ENCODE results near the gene KLF3.
A peak's percentile ranks its signal among the peaks of the same experiment; 100 is the strongest.
"Not testable (repeated sequence)": the region's sequence is repeated elsewhere in the genome, so short reads cannot be mapped to it uniquely, and the experiment has no call there.

The KLF3 gene

DNA sequence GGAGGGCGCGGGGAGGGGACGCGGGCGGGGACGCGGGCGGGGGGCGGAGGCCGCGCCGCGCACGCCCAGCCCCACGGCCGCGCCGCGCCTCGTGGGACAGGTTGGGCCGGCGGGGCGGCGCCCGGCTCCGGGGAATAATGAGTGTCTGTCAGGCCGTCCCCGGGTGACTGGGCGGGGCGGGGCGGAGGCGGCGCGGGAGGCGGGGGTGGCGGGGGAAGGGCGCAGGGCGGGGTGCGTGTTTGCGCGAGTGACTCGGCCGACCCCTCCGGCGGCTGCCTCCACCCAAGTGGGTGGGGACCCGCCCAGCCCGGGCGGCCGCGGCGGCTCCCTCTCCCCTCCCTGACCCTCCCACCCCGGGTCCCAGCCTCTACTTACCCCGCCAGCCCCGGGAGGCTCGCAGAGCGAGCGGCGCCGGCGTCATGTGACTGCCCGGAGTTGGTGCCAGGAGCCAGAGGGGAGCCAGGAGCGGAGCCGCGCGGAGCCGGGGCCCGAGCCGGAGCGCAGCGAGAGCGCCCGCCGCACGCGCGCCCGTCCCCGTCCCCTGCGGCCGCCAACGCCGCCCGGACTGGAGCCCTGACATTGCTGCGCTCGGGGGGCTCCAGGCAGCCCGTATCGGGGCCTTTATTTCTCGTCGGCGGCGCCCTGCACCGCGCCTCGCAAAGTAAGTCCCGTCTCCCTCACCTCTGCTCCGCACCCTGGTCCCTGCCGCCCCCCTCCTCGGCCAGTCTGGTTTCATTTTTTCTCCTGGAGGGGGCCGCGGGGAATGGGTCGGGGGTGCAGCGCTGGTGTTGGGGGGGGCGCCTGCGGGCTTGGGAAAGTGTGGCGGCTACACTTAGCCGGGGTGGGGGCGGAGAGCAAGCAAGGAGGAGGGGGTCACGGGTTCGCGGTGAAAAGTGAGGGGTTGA lies at the start of gene KLF3:
Gene KLF3, plus strand, starts transcription at position 399 of the 905 bp plus-strand sequence. CDS start 16,427 bp downstream, outside the sequence.
- H3K27ac ChIP-seq: peak within 1 kb of the TSS; percentile 92 to 100 (median 99)
- peak within 1 kb of the TSS; percentile 77 to 98 (median 89) for H3K4me3 ChIP-seq

DNA sequence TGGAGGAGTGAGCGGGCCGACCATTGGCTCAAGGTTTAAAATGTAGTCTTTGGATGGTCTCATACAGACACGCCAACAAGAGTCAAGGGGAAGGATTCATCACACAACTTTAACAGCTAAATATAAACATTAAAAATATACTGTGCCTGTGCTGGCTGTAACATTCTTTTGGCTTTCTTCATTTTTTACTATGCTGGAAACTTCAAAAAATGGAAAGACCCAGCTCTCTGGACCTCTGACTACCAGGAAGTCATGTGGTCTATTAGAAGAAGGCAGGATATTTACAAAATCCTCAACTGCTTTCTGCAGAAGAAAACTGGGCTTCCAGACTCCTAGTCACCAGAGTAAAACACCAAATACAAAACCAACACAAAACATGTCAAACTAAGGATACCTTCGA lies 49.8 kb upstream of the KLF3 start:
- Histone ChIP-seq H3K27ac (peak overlapping the region in 3 of 21 experiments; percentile 4 to 42 (median 25)), H3K4me3 (no peak overlapping the region)

DNA sequence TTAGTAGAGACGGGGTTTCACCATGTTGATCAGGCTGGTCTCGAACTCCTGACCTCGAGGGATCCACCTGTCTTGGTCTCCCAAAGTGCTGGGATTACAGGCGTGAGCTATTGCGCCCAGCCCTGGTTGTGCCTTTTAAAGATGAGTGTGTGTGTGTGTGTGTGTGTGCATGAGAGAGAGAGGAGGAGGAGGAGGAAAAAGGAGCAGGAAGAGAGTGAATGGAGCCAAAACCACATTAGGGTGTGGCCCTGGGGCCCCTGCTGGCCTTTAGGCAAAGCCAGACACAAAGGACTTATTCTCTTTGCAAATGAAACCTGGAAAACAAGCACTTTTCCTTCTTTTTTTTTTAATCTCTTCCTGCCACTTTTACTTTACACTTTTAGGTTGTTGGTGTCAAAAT lies 48.2 kb upstream of the KLF3 start:
- Histone ChIP-seq H3K27ac (no peak overlapping the region), H3K4me3 (no peak overlapping the region)

DNA sequence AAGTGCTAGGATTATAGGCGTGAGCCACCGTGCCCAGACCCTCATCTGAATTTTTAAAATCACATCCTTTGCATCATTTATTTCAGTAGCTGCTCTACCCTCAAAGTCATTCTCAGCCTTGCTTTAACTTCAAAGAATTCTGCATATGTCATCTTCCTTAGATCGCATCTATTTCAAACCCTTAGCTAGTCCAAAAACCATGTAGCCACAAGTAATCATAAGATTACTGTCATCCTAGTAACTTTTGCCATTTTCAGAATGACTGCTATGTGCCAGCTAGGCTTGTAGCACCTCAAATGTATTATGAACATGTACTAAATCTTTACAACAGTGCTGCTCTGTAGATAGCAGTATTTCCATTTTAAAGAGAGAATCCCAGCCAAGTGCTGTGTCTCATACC lies 45.5 kb upstream of the KLF3 start:
- Histone ChIP-seq H3K4me3 (no peak overlapping the region), H3K27ac (no peak overlapping the region)

DNA sequence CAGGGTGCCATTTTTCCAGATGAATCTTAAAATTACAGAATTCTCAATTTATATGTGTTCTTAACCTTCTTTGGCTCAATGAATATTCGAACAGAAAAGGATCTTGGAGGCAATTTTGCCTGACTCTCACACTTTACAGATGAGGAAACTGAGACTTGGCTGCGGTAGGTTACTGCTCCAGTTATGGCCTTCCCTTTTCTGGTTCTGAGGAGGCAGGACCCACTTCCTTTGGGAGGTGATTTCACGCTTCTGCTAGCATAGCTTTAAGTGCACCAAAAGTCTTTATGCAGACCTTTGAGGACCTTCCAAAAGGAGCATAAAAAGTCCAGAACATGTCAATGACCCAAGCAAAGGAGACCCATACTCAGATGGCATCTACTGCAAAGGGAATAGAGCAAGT lies 44.7 kb upstream of the KLF3 start:
- Histone ChIP-seq H3K4me3 (no peak overlapping the region), H3K27ac (no peak overlapping the region)

DNA sequence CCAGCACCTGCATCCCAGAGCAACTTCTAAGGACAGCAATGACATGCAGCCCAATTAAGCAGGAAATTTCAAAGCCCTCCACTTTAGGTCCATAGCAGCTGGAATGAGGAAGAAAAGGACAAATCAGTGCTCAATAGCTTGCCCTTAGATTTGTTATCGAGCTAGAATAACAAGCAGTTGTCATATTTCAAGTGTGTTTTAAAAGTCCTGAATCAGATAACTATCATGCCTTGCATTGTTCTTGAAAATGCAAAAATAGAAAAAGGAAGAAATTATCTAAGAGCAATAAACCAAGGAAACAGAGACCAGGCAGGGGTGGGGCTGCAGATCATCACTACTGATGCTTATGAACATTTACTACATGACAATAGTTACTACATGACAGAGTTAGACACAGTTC lies 43.9 kb upstream of the KLF3 start:
- Histone ChIP-seq H3K4me3 (no peak overlapping the region), H3K27ac (peak overlapping the region in 4 of 21 experiments; percentile 21 to 71 (median 39))

DNA sequence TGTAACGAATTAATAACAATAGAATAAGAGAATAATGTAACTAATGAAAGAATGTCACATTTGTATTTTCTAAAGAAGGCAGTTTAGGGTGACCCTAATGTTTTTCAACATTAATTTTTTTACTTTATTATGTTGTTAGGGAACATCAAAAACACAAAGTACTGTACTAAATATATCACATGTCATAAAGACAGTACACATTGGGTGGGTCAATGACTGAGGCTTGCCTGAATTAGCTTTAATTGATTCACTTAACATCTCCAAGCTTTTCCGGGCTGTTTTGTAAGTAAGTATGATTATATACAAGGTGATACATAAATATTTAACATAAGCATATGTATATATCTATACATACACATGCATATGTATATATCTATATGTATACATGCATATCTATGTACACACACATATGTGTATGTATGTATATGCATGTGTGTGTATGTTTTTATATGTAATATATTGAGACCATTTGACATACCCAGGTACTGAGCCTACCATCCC lies 43.4 kb upstream of the KLF3 start:
- Histone ChIP-seq H3K27ac (peak overlapping the region in 7 of 21 experiments; percentile 2 to 71 (median 36)), H3K4me3 (no peak overlapping the region)

DNA sequence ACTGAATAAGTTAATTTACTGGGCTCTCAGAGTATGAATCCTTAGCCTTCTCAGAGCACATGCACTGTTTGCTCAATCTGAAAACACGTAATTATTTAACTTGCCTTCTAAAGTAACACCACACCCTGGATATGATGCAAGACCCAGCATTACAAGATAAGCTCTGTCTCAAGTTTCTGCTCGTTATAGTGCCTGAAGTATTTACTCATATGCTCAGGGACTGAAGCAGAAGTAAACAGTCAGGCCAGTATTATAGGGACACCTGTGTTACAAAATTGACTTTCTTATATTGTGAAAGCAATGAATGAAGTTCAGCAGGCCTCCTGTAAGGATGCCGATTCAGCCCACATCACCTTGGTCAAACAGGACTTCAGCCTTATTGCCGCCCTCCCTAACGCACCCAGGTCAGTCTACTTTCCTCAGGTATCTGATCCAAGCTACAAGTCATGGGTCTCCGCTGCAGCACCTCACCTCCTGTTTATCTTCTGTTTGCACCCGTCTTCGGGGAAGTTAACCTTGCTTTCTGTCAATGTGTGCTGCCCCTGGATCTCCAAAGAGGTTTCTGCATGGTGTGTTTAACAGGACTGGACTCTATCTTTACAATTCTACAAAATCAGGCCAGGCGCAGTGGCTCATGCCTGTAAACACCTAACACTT lies 42.8 kb upstream of the KLF3 start:
- Histone ChIP-seq H3K4me3 (no peak overlapping the region), H3K27ac (peak overlapping the region in 16 of 21 experiments; percentile 22 to 71 (median 55))

DNA sequence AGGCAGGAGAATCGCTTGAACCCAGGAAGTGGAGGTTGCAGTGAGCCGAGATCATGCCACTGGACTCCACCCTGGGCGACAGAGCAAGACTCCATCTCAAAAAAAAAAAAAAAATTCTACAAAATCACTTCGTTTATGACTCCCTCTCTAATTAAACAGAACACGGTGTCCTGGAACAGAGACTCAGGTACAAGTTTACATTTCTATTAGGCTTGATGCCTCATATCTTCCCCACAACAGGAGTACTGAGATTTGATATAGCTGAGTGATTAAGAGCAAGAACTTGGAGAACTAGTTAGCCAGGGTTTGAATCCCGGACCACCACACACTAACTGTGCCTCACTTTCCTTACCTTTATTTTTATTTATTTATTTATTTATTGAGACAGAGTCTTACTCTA lies 42.2 kb upstream of the KLF3 start:
- Histone ChIP-seq H3K27ac (peak overlapping the region in 16 of 21 experiments; percentile 22 to 71 (median 55)), H3K4me3 (no peak overlapping the region)

DNA sequence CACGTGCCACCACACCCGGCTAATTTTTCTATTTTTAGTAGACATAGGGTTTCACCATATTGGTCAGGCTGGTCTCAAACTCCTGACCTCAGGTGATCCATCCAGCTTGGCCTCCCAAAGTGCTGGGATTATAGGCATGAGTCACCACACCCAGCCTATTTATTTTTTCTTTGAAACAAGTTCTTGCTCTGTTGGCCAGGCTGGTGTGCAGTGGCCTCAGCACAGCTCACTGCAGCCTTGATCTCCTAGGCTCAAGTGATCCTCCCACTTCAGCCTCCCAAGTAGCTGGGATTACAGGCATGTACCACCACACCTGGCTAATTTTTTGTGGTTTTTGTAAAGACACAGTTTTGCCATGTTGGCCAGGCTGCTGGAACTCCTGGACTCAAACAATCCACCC lies 41.7 kb upstream of the KLF3 start:
- H3K4me3 ChIP-seq: not testable (repeated sequence)
- H3K27ac ChIP-seq: peak overlapping the region in 4 of 21 experiments; percentile 22 to 71 (median 57)

DNA sequence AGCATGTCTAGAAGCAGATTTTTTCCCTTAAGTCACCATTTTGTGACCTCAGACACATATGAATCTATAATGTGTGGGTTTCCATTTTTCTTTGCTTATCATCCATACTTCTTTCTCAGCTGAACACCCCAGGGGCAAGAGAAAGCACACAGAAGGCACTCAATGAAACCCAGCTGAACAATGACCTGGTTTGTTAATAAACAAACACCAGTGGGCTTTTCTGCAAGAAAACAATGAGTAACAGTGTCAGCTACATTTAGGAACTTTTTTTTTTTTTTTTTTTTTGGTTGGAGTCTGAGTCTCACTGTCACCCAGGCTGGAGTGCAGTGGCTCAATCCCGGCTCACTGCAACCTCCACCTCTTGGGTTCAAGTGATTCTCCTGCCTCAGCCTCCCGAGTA lies 40.7 kb upstream of the KLF3 start:
- H3K27ac ChIP-seq: no peak overlapping the region
- H3K4me3 ChIP-seq: no peak overlapping the region

DNA sequence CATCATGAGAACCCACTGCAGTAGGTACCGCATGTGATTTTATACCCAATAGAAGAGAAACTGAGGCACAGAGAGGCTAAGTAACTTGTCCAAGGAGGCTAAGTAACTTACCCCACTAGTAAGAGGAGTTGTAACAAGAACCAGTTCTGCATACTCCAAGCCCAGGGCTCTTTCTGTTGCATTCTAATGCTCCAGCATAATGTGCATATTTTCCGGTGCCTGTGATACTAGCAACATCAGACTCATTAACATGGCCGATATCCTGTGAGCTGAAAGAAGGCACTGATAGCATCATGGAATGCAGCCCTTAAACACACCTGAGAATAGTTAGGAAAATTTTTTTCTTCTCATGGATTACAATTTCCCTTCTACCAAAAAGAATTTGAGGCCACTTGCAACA lies 39.7 kb upstream of the KLF3 start:
- Histone ChIP-seq H3K27ac (no peak overlapping the region), H3K4me3 (no peak overlapping the region)

DNA sequence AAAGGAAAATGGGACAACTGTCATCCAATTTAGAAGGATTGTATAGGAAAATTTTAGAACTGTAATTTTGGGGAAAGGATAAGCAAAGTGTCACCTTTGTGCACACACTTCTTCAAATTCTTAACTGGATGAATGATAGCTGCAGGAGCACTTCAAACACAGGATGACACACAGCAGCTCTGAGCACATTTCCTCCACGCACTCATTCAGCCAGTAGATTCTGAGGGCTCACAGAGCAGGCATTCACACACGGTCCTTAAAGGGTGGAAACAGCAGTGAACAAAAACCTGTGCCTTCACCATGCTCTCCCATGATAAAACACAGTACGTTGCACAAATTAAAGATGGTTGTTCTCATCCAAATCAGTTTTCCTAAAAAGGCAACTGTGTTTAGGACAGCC lies 38.5 kb upstream of the KLF3 start:
- Histone ChIP-seq H3K27ac (no peak overlapping the region), H3K4me3 (no peak overlapping the region)

DNA sequence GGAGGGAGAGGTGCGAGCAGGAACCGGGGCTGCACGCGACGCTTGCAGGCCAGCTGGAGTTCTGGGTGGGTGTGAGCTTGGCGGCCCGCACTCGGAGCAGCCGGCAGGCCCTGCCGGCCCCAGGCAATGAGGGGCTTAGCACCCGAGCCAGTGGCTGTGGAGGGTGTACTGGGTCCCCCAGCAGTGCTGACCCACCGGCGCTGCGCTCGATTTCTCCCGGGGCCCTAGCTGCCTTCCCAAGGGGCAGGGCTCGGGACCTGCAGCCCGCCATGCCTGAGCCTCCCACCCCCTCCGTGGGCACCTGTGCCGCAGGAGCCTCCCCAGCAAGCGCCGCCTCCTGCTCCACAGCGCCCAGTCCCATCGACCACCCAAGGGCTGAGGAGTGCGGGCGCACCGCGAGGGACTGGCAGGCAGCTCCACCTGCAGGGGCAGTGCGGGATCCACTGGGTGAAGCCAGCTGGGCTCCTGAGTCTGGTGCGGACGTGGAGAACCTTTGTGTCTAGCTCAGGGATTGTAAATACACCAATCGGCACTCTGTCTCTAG lies 37.0 kb upstream of the KLF3 start:
- not testable (repeated sequence) for H3K27ac ChIP-seq, H3K4me3 ChIP-seq

DNA sequence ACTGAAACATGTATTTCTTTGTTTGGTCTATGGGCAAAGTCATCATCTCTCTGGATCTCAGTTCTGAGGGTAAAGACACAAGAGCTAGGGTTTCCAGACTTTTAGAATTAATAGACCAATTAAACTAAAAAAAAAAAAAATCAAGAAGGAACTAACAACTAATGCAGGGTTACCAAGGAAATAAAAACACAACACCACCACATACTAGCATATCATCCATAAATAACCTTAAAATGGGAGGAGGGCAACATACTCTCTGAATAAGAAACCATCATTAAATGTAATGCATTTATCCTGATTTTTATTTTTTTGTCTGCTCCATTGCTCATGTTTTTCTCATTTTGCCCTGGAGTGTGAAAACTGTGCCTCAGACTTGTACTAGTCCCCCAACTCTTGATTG lies 33.5 kb upstream of the KLF3 start:
- no peak overlapping the region for H3K4me3 ChIP-seq
- no peak overlapping the region for H3K27ac ChIP-seq

DNA sequence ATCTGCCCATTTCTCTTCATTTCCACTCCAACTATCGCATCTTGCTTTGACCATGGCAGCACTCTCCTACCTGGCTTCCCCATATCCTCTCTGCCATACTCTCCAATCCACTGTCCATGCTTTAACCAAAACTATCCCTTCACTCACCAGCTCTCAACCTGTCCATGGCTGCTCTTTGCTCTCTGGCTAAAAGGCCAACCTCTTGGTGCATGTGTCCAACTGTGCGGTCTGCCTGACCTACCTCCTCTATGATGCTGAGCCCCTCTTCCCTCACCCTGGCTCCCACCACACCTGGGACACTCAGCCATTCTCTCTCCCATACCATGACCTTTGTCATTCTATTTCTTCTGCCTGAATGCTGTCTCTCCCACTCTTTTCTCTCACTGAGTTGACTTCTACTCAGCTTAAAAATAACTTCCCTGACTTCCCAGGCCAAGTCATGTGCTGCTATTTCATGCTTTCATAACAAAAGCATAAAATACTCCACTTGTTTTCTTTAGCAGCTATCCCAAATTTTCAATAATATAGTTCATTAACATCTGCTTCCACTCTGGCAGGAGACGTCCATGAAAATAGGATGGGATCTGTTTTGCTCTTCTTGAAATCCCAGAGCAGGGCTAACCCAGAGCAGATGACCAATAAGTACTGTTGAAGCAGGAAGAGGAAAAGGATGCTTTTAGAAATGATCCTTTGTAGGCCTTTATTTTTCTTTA lies 29.8 kb upstream of the KLF3 start:
- peak overlapping the region in 10 of 21 experiments; percentile 12 to 67 (median 39) for H3K27ac ChIP-seq
- no peak overlapping the region for H3K4me3 ChIP-seq

DNA sequence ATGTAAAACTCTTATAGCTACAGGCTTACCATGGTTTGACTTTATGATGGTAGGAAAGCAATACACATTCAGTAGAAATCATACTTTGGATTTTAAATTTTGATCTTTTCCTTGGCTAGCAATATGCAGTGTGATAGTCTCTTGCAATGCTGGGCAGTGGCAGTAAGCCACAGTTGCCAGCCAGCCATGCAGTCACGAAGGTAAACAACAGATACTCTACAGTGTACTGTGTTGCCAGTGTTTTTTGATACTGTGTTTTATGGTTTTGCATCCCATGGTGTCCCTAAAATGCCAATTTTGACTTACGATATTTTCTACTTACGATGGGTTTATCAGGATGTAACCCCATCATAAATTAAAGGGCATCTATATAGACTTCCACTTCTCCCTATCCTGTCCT lies 24.8 kb upstream of the KLF3 start:
- no peak overlapping the region for H3K4me3 ChIP-seq

DNA sequence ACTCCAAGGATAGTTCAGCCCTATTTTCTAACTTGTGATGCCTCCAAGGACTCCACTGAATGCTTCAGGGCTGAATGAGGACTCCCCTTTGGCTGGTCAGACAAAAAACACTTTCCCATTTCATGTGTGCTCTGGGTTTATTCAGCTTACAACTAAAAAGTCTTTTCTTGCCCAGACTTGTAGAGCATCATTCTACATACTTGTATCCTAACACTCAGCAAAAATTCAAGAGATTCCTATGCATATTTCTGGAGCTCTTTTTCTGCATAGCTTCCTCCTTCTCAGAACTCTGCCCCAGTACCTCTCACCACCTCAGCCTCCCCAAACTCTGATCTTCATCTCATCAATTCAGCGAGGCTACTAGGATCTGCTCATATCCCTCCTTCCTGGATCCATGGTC lies 22.2 kb upstream of the KLF3 start:
- Histone ChIP-seq H3K27ac (no peak overlapping the region), H3K4me3 (no peak overlapping the region)

More for the DNA sequence above, 24.8 kb upstream of the KLF3 start:
- H3K27ac ChIP-seq: no peak overlapping the region

DNA sequence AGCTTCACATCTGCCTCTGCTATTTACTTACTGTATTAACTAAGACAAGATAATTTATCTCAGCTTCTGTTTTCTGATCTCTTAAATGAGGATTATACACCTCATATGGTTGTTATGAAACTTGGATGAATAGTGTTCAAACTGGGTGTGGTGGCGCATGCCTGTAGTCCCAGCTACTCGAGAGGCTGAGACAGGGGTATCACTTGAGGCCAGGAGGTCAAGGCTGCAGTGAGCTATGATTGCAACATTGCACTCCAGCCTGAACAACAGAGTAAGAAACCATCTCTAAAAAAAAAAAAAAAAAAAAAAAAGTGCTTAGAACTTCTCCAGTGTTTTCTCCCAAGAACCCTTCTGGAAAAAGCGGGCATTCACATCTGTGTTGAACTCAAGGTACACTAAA lies 19.8 kb upstream of the KLF3 start:
- H3K27ac ChIP-seq: no peak overlapping the region
- no peak overlapping the region for H3K4me3 ChIP-seq

All from skin epidermis (tissue), 12 donors.